Dendritic cell treated with granulocyte-macrophage colony-stimulating factor and Interleukin-4, amounts not matched to agents 40 ng/mL and 50 ng/mL, for 4 days (primary cell): Measurements from ENCODE around the gene SLBP.
"Not testable (repeated sequence)": the region's sequence is repeated elsewhere in the genome, so short reads cannot be mapped to it uniquely, and the experiment has no call there.

Experiments
- H3K27ac Mint-ChIP-seq: one replicate; pipeline ENCODE4 v1.8.0; 2022; ENCODE audit warnings: mild to moderate bottlenecking, mixed read lengths
- H3K27me3 Mint-ChIP-seq: one replicate; pipeline ENCODE4 v1.8.0; 2022; ENCODE audit warnings: mild to moderate bottlenecking, mixed read lengths
- H3K36me3 Mint-ChIP-seq: one replicate; pipeline ENCODE4 v1.8.0; 2022; ENCODE audit warnings: low read depth, mixed read lengths
- H3K4me1 Mint-ChIP-seq: one replicate; pipeline ENCODE4 v1.8.0; 2022; ENCODE audit warnings: low read depth, mixed read lengths
- H3K4me3 Mint-ChIP-seq: one replicate; pipeline ENCODE4 v1.8.0; 2022; ENCODE audit warnings: mild to moderate bottlenecking, moderate library complexity, mixed read lengths
- H3K9me3 Mint-ChIP-seq: one replicate; pipeline ENCODE4 v1.8.0; 2022; ENCODE audit warnings: mixed read lengths
- intact Hi-C: fragments of 100-400 bp; cut with micrococcal nuclease; formaldehyde crosslinking; loops from one replicate; pipeline ENCODE4 v1.15.0; 2022

The SLBP gene

DNA sequence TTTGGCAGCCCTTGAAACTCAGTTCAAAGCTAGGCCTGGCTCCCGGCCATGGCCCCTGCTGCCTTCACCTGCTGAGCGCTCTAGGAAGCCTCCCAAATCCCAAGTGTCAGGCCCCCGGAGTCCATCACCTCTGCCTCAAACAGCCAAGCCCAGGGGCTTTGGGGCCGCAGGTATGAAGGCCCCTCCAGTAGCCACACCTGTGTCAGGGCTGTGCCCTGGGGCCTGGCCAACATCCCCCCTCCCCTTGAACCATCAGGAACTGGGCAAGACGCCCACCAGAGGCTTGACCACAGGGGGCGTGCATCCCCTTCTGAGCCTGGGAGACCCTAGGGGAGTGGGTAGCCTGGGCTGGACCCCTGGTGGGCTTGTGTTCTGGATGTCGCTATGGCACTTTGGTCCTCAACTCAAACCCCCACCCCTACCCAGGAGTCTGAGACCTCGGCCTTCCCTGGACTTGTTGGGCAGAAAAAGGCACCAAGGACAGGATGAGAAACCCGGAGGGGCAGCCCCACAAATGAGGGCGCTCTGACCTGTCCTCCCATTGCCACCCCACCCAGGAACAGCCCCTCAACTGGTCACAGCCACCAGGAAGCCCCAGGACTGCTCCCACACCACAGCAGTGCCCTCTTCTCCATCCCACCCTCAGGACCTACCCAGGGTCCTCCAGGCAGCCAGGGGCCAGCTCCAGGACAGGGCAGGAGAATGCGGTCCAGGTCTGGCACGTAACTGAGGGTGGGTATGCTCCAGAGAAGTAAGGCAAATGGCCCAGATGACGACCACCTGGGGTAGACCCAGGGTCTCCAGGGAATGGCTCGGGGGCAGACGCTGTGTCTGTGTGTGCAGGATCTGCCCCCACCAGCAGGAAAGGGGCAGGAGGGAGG, 4.2 kb upstream of the SLBP start:
- Mint-ChIP-seq H3K36me3 (peaks cover 74% of the 10 kb centered on the region), H3K4me1 (peaks cover 75% of the 10 kb centered on the region), H3K4me3 (no peak overlapping the region), H3K27ac (peak overlapping the region; percentile 74), H3K9me3 (no peaks in the 10 kb centered on the region), H3K27me3 (no peaks in the 10 kb centered on the region)
- intact Hi-C loops: loop anchor here (10.0 kb wide), 2 partner anchors 132 to 288 kb away; partner anchors contain the start of gene NELFA

DNA sequence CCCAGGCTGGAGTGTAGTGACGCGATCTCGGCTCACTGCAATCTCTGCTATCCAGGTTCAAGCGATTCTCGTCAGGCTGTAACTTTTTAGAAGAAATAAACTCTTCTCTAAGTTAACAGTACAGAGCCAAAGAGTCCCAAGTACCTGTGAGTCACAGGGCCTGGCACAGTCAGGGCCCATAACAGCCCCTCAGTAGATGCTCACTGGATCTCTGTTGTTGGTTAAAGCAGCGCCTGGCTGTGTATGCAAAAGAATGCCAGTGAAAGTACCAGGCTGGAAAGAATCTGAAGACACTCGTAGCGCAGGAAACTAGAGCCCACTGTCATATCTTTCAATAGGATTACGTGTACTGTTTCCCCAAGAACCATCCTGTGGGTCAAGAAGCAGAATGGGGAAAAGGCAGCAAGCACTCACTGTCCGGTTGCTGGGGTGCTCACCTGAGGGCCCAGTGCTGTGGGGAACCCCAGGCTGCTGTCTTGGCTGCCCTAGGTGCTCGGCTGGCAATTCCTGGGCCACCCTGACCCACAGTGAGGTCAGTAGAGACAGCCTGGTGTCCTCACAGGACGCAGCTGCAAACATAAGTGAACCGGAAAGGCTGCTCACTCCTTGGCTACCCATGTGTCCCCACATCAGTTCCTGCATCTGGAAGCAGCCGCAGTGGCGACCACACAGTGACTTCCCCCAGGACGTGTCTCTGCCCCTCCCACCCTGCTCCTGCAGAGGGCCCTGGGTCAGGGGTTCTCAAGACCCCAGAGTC, 3.1 kb upstream of the SLBP start:
- H3K4me1 Mint-ChIP-seq: peaks cover 82% of the 10 kb centered on the region
- intact Hi-C loops: loop anchor here (10.0 kb wide), 2 partner anchors 130 to 290 kb away; partner anchors contain the start of gene NELFA

GRCh38 chr4:1714303-1715001, 2.3 kb upstream of the SLBP start:
- Mint-ChIP-seq H3K27ac (peak overlapping the region; percentile 74), H3K36me3 (peaks cover 75% of the 10 kb centered on the region), H3K9me3 (no peaks in the 10 kb centered on the region), H3K4me3 (no peak overlapping the region), H3K27me3 (no peaks in the 10 kb centered on the region), H3K4me1 (peaks cover 82% of the 10 kb centered on the region)
- intact Hi-C loops: loop anchor here (10.0 kb wide), 2 partner anchors 130 to 290 kb away; partner anchors contain the start of gene NELFA

More for the DNA sequence above, 3.1 kb upstream of the SLBP start:
- Mint-ChIP-seq H3K4me3 (peak overlapping the region; percentile 45), H3K27ac (peak overlapping the region; percentile 74), H3K36me3 (peaks cover 75% of the 10 kb centered on the region), H3K27me3 (no peaks in the 10 kb centered on the region), H3K9me3 (no peaks in the 10 kb centered on the region)

- H3K36me3 Mint-ChIP-seq: peaks cover 74% of the 10 kb centered on the region
- H3K27ac Mint-ChIP-seq: peak overlapping the region; percentile 95
- no peaks in the 10 kb centered on the region for H3K9me3 Mint-ChIP-seq
- intact Hi-C loops: loop anchor here (2.0 to 10.0 kb wide), 3 partner anchors 14 to 292 kb away; partner anchors contain the start of gene NELFA
- peaks cover 80% of the 10 kb centered on the region for H3K4me1 Mint-ChIP-seq
- peak overlapping the region; percentile 82 for H3K4me3 Mint-ChIP-seq
- H3K27me3 Mint-ChIP-seq: no peaks in the 10 kb centered on the region
These were observed 1.1 kb upstream of the SLBP start for GRCh38 chr4:1713003-1713851.

DNA sequence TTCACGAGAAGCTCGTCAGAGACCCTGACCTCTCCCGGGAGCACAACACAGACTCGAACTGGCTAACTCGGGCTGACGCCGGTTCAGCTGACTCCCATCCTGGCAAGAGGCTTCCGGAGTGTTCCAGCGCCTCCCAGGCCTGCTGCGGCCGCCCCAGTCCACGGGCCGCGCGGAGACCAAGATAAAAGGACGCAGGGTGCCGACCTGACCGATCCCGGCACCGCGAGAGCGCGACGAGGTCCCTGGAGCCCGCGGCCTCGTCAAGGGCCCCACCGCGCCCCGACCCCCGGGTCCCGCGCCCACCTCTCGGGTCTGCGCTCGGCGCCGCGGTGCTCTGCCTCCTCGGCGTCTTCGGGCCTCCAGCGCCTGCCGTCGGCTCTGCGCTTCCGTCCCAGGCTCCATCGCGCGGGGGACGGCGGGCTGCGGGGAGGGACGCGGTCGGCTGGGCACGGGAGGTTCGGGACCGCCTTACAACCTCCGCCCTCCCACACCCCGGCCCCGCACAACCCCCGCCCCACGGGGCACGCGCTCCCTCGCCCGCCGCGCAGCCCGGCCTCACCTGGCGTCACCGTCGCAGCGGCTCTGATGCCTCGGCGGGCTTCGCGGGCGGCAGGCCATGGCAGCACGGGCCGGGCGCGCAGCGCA, 426 bp downstream of the SLBP start:
- Mint-ChIP-seq H3K27me3 (no peaks in the 10 kb centered on the region), H3K36me3 (peaks cover 71% of the 10 kb centered on the region), H3K4me1 (peaks cover 73% of the 10 kb centered on the region), H3K4me3 (peak overlapping the region; percentile 82), H3K27ac (peak overlapping the region; percentile 95), H3K9me3 (no peaks in the 10 kb centered on the region)
- intact Hi-C loops: loop anchor here (1.0 to 10.0 kb wide), 5 partner anchors 10 to 293 kb away; partner anchors contain the start of genes FAM53A, NELFA, TACC3 and TMEM129

GRCh38 chr4:1711055-1711570, 1.0 kb downstream of the SLBP start:
- peak overlapping the region; percentile 82 for H3K4me3 Mint-ChIP-seq
- H3K36me3 Mint-ChIP-seq: peaks cover 71% of the 10 kb centered on the region
- intact Hi-C loops: loop anchor here (10.0 kb wide), 2 partner anchors 126 to 294 kb away; partner anchors contain the start of gene NELFA
- peaks cover 67% of the 10 kb centered on the region for H3K4me1 Mint-ChIP-seq
- no peaks in the 10 kb centered on the region for H3K9me3 Mint-ChIP-seq
- H3K27ac Mint-ChIP-seq: peak overlapping the region; percentile 95
- H3K27me3 Mint-ChIP-seq: no peaks in the 10 kb centered on the region

DNA sequence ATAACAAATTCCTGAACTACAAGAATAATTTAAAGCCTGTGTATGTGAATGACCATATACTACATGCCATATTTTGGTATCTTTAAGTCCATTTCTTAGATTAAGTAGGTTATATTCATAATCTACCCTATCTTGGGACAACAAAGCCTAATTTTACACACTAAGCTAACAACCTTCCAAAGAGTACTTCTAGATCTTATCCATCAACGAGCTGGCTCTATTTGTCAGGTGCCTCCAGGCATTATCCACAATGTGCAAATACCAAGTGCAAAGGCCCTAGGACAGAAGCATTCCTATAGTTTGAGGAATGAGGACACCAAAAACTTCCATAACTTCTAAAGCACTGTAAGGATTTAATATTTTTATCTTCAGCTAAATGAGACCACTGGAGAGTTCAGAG, 3.5 kb downstream of the SLBP start:
- H3K9me3 Mint-ChIP-seq: no peaks in the 10 kb centered on the region
- no peaks in the 10 kb centered on the region for H3K27me3 Mint-ChIP-seq
- no peak overlapping the region for H3K4me3 Mint-ChIP-seq
- peaks cover 55% of the 10 kb centered on the region for H3K4me1 Mint-ChIP-seq
- intact Hi-C loops: no loop called here
- peaks cover 82% of the 10 kb centered on the region for H3K36me3 Mint-ChIP-seq
- no peak overlapping the region for H3K27ac Mint-ChIP-seq

DNA sequence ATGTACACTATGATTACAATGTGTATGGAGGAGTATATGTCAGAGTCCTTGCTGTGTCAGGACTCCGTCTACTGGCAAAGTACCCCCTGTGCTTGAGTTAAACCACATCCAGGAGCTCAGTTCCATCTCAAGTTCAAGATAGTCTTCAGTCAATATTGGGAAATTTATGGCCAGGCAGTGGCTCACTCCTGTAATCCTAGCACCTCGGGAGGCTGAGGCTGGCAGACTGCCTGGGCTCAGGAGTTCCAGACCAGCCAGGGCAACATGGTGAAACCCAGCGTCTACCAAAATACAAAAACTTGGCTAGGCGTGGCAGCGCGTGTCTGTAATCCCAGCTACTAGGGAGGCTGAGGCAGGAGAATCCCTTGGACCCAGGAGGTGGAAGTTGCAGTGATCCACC, 5.8 kb downstream of the SLBP start:
- Mint-ChIP-seq H3K4me1 (peaks cover 64% of the 10 kb centered on the region), H3K36me3 (peaks cover 90% of the 10 kb centered on the region), H3K27ac (no peak overlapping the region), H3K4me3 (no peak overlapping the region), H3K9me3 (no peaks in the 10 kb centered on the region), H3K27me3 (no peaks in the 10 kb centered on the region)
- intact Hi-C loops: no loop called here

DNA sequence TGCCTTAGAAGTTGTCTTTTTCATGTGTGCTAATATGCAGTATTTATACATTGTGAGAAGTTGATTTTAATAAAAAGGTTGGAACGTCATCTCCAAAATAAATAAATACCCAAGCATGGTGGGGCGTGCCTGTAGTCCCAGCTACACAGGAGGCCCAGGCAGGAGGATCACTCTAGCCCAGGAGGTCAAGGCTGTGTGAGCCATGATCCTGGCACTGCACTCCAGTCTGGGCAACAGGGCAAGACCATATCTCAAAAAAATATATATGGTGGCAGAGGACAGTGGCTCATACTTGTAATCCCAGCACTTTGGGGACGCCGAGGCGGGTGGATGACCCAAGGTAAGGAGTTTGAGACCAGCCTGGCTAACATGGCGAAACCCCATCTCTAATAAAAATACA, 6.4 kb downstream of the SLBP start:
- H3K9me3 Mint-ChIP-seq: no peaks in the 10 kb centered on the region
- peaks cover 58% of the 10 kb centered on the region for H3K4me1 Mint-ChIP-seq
- peaks cover 86% of the 10 kb centered on the region for H3K36me3 Mint-ChIP-seq
- intact Hi-C loops: no loop called here
- H3K27ac Mint-ChIP-seq: no peak overlapping the region
- H3K4me3 Mint-ChIP-seq: no peak overlapping the region
- no peaks in the 10 kb centered on the region for H3K27me3 Mint-ChIP-seq

DNA sequence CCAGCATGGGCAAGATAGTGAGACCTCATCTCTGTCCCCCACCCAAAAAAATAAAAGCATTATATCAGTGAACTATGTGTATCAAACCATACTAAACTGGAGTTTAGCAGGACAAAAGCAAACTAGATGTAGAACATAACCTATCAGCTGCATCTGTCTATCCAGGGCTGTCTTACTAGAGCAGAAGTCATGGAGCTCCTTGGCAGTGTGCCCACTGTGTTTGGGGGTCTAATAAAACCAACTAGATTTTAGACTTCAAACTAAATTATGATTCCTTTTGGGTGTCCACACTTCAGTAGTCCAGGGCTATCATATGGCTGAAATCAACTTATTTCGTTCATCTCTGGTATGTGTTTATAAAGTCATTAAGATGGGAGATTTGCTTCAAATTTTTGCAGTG, 8.3 kb downstream of the SLBP start:
- intact Hi-C loops: no loop called here
- peak overlapping the region; percentile 22 for H3K27ac Mint-ChIP-seq
- H3K27me3 Mint-ChIP-seq: no peaks in the 10 kb centered on the region
- H3K4me3 Mint-ChIP-seq: no peak overlapping the region
- peaks cover 83% of the 10 kb centered on the region for H3K36me3 Mint-ChIP-seq
- H3K4me1 Mint-ChIP-seq: peaks cover 42% of the 10 kb centered on the region
- no peaks in the 10 kb centered on the region for H3K9me3 Mint-ChIP-seq

DNA sequence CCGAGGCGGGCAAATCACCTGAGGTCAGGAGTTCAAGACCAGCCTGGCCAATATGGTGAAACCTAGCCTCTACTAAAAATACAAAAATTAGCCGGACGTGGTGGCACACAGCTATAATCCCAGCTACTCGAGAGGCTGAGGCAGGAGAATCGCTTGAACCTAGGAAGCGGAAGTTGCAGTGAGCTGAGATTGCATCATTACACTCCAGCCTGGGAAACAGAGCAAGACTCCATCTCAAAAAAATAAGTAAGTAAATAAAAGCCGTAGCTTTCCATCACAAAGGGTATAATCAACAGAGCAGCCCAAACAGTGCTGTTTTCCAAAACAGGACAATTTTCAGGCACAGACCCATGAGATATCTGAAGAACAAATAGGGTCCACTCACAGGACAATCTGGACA, 10.4 kb downstream of the SLBP start:
- H3K4me3 Mint-ChIP-seq, H3K9me3 Mint-ChIP-seq, H3K27me3 Mint-ChIP-seq, intact Hi-C loops: not testable (repeated sequence)
- H3K36me3 Mint-ChIP-seq: peaks cover 88% of the 10 kb centered on the region
- peaks cover 32% of the 10 kb centered on the region for H3K4me1 Mint-ChIP-seq
- peak overlapping the region; percentile 34 for H3K27ac Mint-ChIP-seq

- Mint-ChIP-seq H3K4me1 (no peaks in the 10 kb centered on the region), H3K27me3 (no peaks in the 10 kb centered on the region), H3K4me3 (no peak overlapping the region), H3K9me3 (no peaks in the 10 kb centered on the region), H3K36me3 (peaks cover 90% of the 10 kb centered on the region), H3K27ac (no peak overlapping the region)
- intact Hi-C loops: no loop called here
These were observed 16.2 kb downstream of the SLBP start for GRCh38 chr4:1695913-1696312.
